PC-9 (cell line): ENCODE measurements around the gene BDH1. TPM values are rescaled to one million over a fixed set of nuclear protein-coding genes. Genes with fewer than 3 reads are reported as not detected.

ENCODE experiments used
- BruUV-seq: library from RNA; stranded (reverse); fragments of 400-500 nt; replicated peaks from 2 replicates; lab custom pipeline; 2021; lab: Mats Ljungman, UMichigan
- CTCF ChIA-PET: fragments of 300-600 bp; sonication (Branson Sonifier 250); formaldehyde crosslinking; loops from one replicate; lab custom pipeline; 2022; ENCODE audit warnings: antibody characterized with exemption; lab: Charles Lee
- POLR2A ChIA-PET: fragments of 300-600 bp; sonication (Branson Sonifier 250); formaldehyde crosslinking; loops from one replicate; lab custom pipeline; 2022; ENCODE audit warnings: antibody characterized with exemption; ENCODE audit not compliant: unreplicated experiment; lab: Charles Lee
- DNase-seq, 2 experiments: peaks; one replicate each; pipeline versions ENCODE4 v3.0.0 to v3.0.0-alpha.2; 2015 to 2022; ENCODE audit warnings: mixed read lengths in 1 of 2
- H2AFZ ChIP-seq: fragments of 200-600 bp; sonication (generic); 2 replicates; pipeline ENCODE4 v1.8.1; 2017; ENCODE audit warnings: antibody characterized with exemption
- H3F3A ChIP-seq: fragments of 200-600 bp; sonication (generic); 2 replicates; pipeline ENCODE4 v1.8.1; 2017; ENCODE audit warnings: antibody characterized with exemption, mild to moderate bottlenecking, low read depth; ENCODE audit not compliant: insufficient read depth
- H3K27ac ChIP-seq: fragments of 200-600 bp; sonication (generic); 2 replicates; pipeline ENCODE4 v1.6.1; 2016; ENCODE audit warnings: mixed run types
- H3K27me3 ChIP-seq: fragments of 200-600 bp; sonication (generic); 2 replicates; pipeline ENCODE4 v1.6.1; 2016; ENCODE audit warnings: low read depth, mixed run types; ENCODE audit not compliant: insufficient read depth
- H3K36me3 ChIP-seq: fragments of 200-600 bp; sonication (generic); 2 replicates; pipeline ENCODE4 v1.6.1; 2016; ENCODE audit warnings: low read depth, mixed run types
- H3K4me1 ChIP-seq: fragments of 200-600 bp; sonication (generic); replicated peaks from 2 replicates; pipeline ENCODE4 v1.6.1; 2016; ENCODE audit warnings: mixed run types; ENCODE audit not compliant: insufficient read depth
- H3K4me2 ChIP-seq: fragments of 200-600 bp; sonication (generic); 2 replicates; pipeline ENCODE4 v1.6.1; 2017; ENCODE audit warnings: mixed run types
- H3K4me3 ChIP-seq: fragments of 200-600 bp; sonication (generic); 2 replicates; pipeline ENCODE4 v1.6.1; 2016; ENCODE audit warnings: mixed run types
- H3K79me2 ChIP-seq: fragments of 200-600 bp; sonication (generic); 2 replicates; pipeline ENCODE4 v1.6.1; 2017; ENCODE audit warnings: low read depth, mixed run types
- H3K9me2 ChIP-seq: fragments of 200-600 bp; sonication (generic); 2 replicates; pipeline ENCODE4 v1.8.1; 2017; ENCODE audit warnings: mild to moderate bottlenecking; ENCODE audit not compliant: insufficient read depth
- H3K9me3 ChIP-seq: fragments of 200-600 bp; sonication (generic); 2 replicates; pipeline ENCODE4 v1.8.1; 2016; ENCODE audit warnings: low read depth; ENCODE audit not compliant: insufficient read depth
- H4K20me1 ChIP-seq: fragments of 200-600 bp; sonication (generic); 2 replicates; pipeline ENCODE4 v1.8.1; 2017; ENCODE audit not compliant: insufficient read depth
- CTCF ChIP-seq: fragments of 200-600 bp; sonication (generic); conservative IDR thresholded peaks from 2 replicates; pipeline ENCODE4 v1.6.1; 2017; ENCODE audit warnings: mixed run types, antibody characterized with exemption, mild to moderate bottlenecking, moderate library complexity
- EZH2 ChIP-seq: fragments of 200-600 bp; sonication (generic); IDR thresholded peaks from 2 replicates; pipeline ENCODE4 v1.8.0; 2017; ENCODE audit warnings: antibody characterized with exemption, low read depth
- intact Hi-C: fragments of 100-400 bp; cut with micrococcal nuclease; formaldehyde crosslinking; loops from one replicate; pipeline ENCODE4 v1.10.0; 2022; ENCODE audit not compliant: unreplicated experiment
- total RNA-seq: library from RNA; stranded (reverse); gene quantifications from 2 replicates; pipeline ENCODE4 v1.2.3, GENCODE V29; 2021

Gene BDH1
- total RNA-seq, 1 experiment from 2014 or later: 55.1 TPM

GRCh38 chr3:197597335-197597734 lies 41.6 kb upstream of the BDH1 start:
- Histone ChIP-seq H3K4me2 (no peak overlapping the region), H3K4me1 (0 out of 2 replicates have a peak, but pooled peaks cover 6% of the 10 kb centered on the region), H3K79me2 (no peaks in the 10 kb centered on the region), H2AFZ (no peak overlapping the region), H4K20me1 (no peaks in the 10 kb centered on the region), H3K36me3 (no peaks in the 10 kb centered on the region), H3K9me3 (no peaks in the 10 kb centered on the region), H3K9me2 (no peaks in the 10 kb centered on the region), H3F3A (peaks cover 10% of the 10 kb centered on the region; the same call in 1 of the 2 replicates), H3K4me3 (no peak overlapping the region), H3K27me3 (no peaks in the 10 kb centered on the region), H3K27ac (no peak overlapping the region)
- CTCF ChIA-PET: no interaction called here
- DNase-seq: no peak
- no TSS peak for BruUV-seq
- POLR2A ChIA-PET: interaction anchor here (0.5 kb wide), 1 partner anchor 17 kb away, joined by 5 read pairs; no protein-coding TSS in a partner anchor
- intact Hi-C loops: no loop called here
- TF ChIP-seq CTCF (no peak), EZH2 (no peak)

GRCh38 chr3:197595470-197596185 lies 39.9 kb upstream of the BDH1 start:
- BruUV-seq: no TSS peak
- ChIA-PET POLR2A (interaction anchor here (0.7 kb wide), 1 partner anchor 225 kb away, joined by 3 read pairs; no protein-coding TSS in a partner anchor), CTCF (interaction anchor here (0.6 kb wide), 1 partner anchor 407 kb away, joined by 3 read pairs; no protein-coding TSS in a partner anchor)
- Histone ChIP-seq H3K27me3 (no peaks in the 10 kb centered on the region), H3F3A (peaks cover 15% of the 10 kb centered on the region; the same call in 1 of the 2 replicates), H3K79me2 (no peaks in the 10 kb centered on the region), H3K4me1 (peaks cover 9% of the 10 kb centered on the region), H3K27ac (no peak overlapping the region), H3K4me3 (no peak overlapping the region), H3K4me2 (no peak overlapping the region), H3K9me3 (no peaks in the 10 kb centered on the region), H3K9me2 (no peaks in the 10 kb centered on the region), H2AFZ (no peak overlapping the region), H4K20me1 (no peaks in the 10 kb centered on the region), H3K36me3 (no peaks in the 10 kb centered on the region)
- TF ChIP-seq EZH2: no peak
- no peak for TF ChIP-seq CTCF
- intact Hi-C loops: no loop called here
- no peak for DNase-seq

GRCh38 chr3:197593046-197593380 lies 37.2 kb upstream of the BDH1 start:
- H4K20me1 ChIP-seq: no peaks in the 10 kb centered on the region
- CTCF ChIA-PET: interaction anchor here (0.6 kb wide), 1 partner anchor 50 kb away, joined by 3 read pairs; no protein-coding TSS in a partner anchor
- intact Hi-C loops: no loop called here
- no peak overlapping the region for H3K4me3 ChIP-seq
- H3K4me1 ChIP-seq: peaks cover 11% of the 10 kb centered on the region
- TF ChIP-seq EZH2: no peak
- no peak for TF ChIP-seq CTCF
- no peaks in the 10 kb centered on the region for H3K36me3 ChIP-seq
- DNase-seq: no peak
- H3K9me3 ChIP-seq: no peaks in the 10 kb centered on the region
- peaks cover 16% of the 10 kb centered on the region for H3F3A ChIP-seq
- no peaks in the 10 kb centered on the region for H3K79me2 ChIP-seq
- H3K9me2 ChIP-seq: no peaks in the 10 kb centered on the region
- H2AFZ ChIP-seq: no peak overlapping the region
- H3K27me3 ChIP-seq: no peaks in the 10 kb centered on the region
- no peak overlapping the region for H3K4me2 ChIP-seq
- BruUV-seq: no TSS peak
- POLR2A ChIA-PET: no interaction called here
- no peak overlapping the region for H3K27ac ChIP-seq
